ENCODE data around the gene ZNF710. TPM values are rescaled to one million over a fixed set of nuclear protein-coding genes. Genes with fewer than 3 reads are reported as not detected.

ZNF710 gene
- total RNA-seq, 1 donor from 2014 or later: 23.1 TPM

DNA sequence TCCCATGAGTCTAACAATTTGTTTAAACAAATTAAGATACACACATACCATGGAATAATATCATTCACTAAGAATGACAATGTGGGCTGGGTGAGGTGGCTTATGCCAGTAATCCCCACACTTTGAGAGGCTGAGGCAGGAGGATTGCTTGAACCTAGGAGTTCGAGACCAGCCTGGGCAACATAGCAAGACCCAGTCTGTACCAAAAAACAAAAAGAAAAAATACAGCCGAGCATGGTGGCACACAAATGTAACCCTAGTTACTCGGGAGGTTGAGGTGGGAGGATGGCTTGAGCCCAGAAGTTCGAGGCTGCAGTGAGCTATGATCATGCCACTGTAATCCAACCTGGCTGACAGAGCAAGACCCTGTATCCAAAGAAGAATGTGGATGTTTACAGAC, 4.0 kb upstream of the ZNF710 start:
- peaks cover 13% of the 10 kb centered on the region for H3K4me1 ChIP-seq
- intact Hi-C loops (cut with DNase I): no loop called here
- DNase-seq (ENCODE audit: extremely low spot score in 2 of 2): no peak
- H3K4me3 ChIP-seq: no peak overlapping the region
- H3K36me3 ChIP-seq: no peaks in the 10 kb centered on the region
- no peak for TF ChIP-seq POLR2AphosphoS5 (IDR thresholded peaks at IDR 0.05; ENCODE audit: insufficient read depth in 1 of 2, low read depth in 1 of 2)
- TF ChIP-seq POLR2A (IDR thresholded peaks at IDR 0.05): no peak
- TF ChIP-seq, protein P1, sequence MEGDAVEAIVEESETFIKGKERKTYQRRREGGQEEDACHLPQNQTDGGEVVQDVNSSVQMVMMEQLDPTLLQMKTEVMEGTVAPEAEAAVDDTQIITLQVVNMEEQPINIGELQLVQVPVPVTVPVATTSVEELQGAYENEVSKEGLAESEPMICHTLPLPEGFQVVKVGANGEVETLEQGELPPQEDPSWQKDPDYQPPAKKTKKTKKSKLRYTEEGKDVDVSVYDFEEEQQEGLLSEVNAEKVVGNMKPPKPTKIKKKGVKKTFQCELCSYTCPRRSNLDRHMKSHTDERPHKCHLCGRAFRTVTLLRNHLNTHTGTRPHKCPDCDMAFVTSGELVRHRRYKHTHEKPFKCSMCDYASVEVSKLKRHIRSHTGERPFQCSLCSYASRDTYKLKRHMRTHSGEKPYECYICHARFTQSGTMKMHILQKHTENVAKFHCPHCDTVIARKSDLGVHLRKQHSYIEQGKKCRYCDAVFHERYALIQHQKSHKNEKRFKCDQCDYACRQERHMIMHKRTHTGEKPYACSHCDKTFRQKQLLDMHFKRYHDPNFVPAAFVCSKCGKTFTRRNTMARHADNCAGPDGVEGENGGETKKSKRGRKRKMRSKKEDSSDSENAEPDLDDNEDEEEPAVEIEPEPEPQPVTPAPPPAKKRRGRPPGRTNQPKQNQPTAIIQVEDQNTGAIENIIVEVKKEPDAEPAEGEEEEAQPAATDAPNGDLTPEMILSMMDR (IDR thresholded peaks at IDR 0.05): no peak
- no peak overlapping the region for H3K27ac ChIP-seq
- H3K27me3 ChIP-seq: no peaks in the 10 kb centered on the region
- no peaks in the 10 kb centered on the region for H3K9me3 ChIP-seq

DNA sequence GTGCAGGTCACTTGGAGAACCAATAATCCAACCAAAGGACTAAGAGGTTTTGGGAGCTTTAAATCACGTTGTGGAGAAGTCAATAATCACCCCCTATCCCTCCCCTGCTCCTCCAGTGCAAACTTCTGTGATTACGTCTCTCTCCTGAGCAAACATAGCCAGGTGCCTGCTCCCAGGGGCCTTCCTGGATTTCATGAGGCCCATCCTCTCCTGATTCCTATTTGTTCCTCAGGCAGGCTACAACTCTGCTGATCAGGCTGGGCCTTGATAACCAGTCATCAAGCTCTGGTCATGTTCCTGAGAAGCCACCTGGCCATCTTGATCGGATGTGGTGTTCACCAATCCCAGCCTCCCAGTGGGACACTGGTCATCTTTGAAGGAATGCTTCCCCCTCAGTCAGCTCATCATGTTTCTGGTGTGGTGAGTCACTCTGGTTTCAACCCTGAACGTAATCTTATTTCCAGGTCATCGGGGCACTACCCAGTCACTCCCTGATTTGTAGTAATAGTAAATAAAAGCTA, 2.9 kb upstream of the ZNF710 start:
- Histone ChIP-seq H3K4me3 (no peak overlapping the region), H3K9me3 (no peaks in the 10 kb centered on the region), H3K4me1 (peaks cover 22% of the 10 kb centered on the region), H3K36me3 (no peaks in the 10 kb centered on the region), H3K27me3 (no peaks in the 10 kb centered on the region), H3K27ac (no peak overlapping the region)
- TF ChIP-seq, protein P1 (IDR thresholded peaks at IDR 0.05): no peak
- TF ChIP-seq POLR2A (IDR thresholded peaks at IDR 0.05) (no peak), POLR2AphosphoS5 (IDR thresholded peaks at IDR 0.05; ENCODE audit: insufficient read depth in 1 of 2, low read depth in 1 of 2) (no peak)
- intact Hi-C loops (cut with DNase I): no loop called here
- DNase-seq (ENCODE audit: extremely low spot score in 2 of 2): no peak

DNA sequence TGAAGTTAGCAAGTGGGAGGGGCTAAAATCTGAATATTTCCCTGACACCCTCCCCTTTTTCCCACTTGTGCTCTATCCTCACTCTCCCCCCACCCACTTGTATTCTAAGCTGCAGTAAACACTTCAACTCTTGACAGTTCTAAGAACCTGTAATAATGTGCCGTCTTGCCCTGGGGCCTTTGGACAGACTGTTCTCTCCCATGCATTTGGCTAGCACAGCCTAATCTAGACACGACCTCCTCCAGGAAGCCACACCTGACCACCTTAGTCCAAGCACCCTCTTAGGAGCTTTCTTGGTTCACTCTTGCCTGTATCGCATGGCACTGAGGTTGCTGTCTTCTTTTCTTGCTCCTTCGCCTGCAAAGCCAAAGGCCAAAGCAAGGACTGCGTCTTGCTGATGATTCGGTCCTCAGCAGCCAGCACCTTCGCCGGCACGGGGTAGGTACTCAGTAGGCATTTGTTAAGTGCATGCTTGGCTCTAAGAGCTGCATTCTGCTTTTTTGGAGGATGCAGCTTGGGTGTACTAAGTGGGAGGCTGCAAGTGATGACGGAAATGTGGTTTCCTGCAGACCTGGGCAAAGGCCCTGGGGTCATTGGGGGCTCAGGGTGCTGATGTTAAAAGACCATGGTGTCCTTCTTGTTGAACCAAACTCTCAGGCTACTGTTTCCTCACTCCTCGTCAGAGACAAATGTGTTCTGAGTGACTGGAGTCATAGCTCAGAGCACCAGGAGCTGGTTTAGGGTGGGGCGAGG, 2.0 kb upstream of the ZNF710 start:
- peaks cover 31% of the 10 kb centered on the region for H3K4me1 ChIP-seq

DNA sequence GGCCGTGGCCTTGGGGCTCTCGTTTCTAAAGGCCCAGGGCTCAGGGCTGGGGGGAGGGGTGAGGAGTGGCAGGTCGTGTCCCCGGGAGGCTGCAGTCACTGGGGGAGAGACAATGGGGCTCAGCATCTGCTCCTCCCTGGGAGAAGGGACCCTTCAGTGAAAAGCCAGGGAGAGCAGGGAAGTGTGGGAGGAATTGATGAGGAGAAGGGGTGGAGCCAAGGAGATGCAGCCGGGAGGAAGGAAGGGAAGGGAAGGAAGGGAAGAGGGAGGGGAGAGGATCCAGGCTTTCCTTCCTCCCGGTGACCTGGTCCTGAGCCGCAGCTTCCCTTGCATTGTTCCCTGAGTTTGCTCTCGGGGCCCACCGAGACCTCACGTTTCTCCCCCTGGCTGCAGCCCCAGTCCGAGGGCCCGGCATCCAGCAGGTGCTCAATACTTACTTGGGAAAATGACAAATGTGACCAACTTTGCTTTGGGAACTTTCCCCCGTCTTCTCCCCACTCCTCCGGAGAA, 1.4 kb upstream of the ZNF710 start:
- no peaks in the 10 kb centered on the region for H3K9me3 ChIP-seq
- intact Hi-C loops (cut with DNase I): no loop called here
- peaks cover 37% of the 10 kb centered on the region for H3K4me1 ChIP-seq
- H3K4me3 ChIP-seq: peak overlapping the region; percentile 90 to 95
- no peaks in the 10 kb centered on the region for H3K36me3 ChIP-seq
- H3K27ac ChIP-seq: peak overlapping the region; percentile 92
- no peaks in the 10 kb centered on the region for H3K27me3 ChIP-seq
- TF ChIP-seq, protein P1 (IDR thresholded peaks at IDR 0.05): no peak
- TF ChIP-seq POLR2AphosphoS5 (IDR thresholded peaks at IDR 0.05; ENCODE audit: insufficient read depth in 1 of 2, low read depth in 1 of 2): peak in 1 of 2 donors; percentile 64
- TF ChIP-seq POLR2A (IDR thresholded peaks at IDR 0.05): no peak
- no peak for DNase-seq (ENCODE audit: extremely low spot score in 2 of 2)

More for the DNA sequence above, 2.0 kb upstream of the ZNF710 start:
- Histone ChIP-seq H3K27ac (peak overlapping the region; percentile 92), H3K27me3 (no peaks in the 10 kb centered on the region), H3K4me3 (no peak overlapping the region), H3K36me3 (no peaks in the 10 kb centered on the region), H3K9me3 (no peaks in the 10 kb centered on the region)
- TF ChIP-seq, protein P1 (IDR thresholded peaks at IDR 0.05): no peak
- TF ChIP-seq POLR2AphosphoS5 (IDR thresholded peaks at IDR 0.05; ENCODE audit: insufficient read depth in 1 of 2, low read depth in 1 of 2) (no peak), POLR2A (IDR thresholded peaks at IDR 0.05) (no peak)
- intact Hi-C loops (cut with DNase I): no loop called here
- no peak for DNase-seq (ENCODE audit: extremely low spot score in 2 of 2)
